Heart right ventricle (tissue), 16 donors: ENCODE results near the gene USP14. TPM values are rescaled to one million over a fixed set of nuclear protein-coding genes. Genes with fewer than 3 reads are reported as not detected.

Experiments
- ATAC-seq, 8 donors: fragments of 200-7000 bp; cut with Tn5 transposase; one replicate each; pipeline ENCODE4 v1.9.1; 2020; ENCODE audit warnings: mild to moderate bottlenecking in 8 of 8, moderate library complexity in 8 of 8, moderate number of reproducible peaks in 1 of 8
- DNase-seq, 2 donors: peaks; one replicate each; pipeline ENCODE4 v3.0.0-alpha.2; 2020
- H3K27ac ChIP-seq, 10 donors: fragments of 200-600 bp; sonication (generic) in 2 of 10; one replicate each; pipeline versions ENCODE4 v1.5.0 to v1.8.0; 2020 to 2022; ENCODE audit warnings: mild to moderate bottlenecking in 3 of 10
- H3K27me3 ChIP-seq, 7 donors: fragments of 200-600 bp; one replicate each; pipeline ENCODE4 v1.8.0; 2021 to 2022; ENCODE audit warnings: mild to moderate bottlenecking in 2 of 7
- H3K36me3 ChIP-seq, 9 donors: fragments of 200-600 bp; sonication (generic) in 1 of 9; one replicate each; pipeline versions ENCODE4 v1.5.0 to v1.8.0; 2020 to 2022; ENCODE audit warnings: mild to moderate bottlenecking in 2 of 9
- H3K4me1 ChIP-seq, 9 donors: fragments of 200-600 bp; sonication (generic) in 1 of 9; one replicate each; pipeline versions ENCODE4 v1.5.0 to v1.8.0; 2020 to 2022; ENCODE audit warnings: mild to moderate bottlenecking in 4 of 9
- H3K4me3 ChIP-seq, 10 donors: fragments of 200-600 bp; sonication (generic) in 2 of 10; one replicate each; pipeline versions ENCODE4 v1.5.0 to v1.8.0; 2020 to 2022; ENCODE audit warnings: mild to moderate bottlenecking in 7 of 10, moderate library complexity in 2 of 10
- H3K9me3 ChIP-seq, 11 donors: fragments of 200-600 bp in 10 of 11; sonication (generic) in 2 of 11; one replicate each; pipeline versions ENCODE4 v1.5.0 to v1.8.0; 2013 to 2022; ENCODE audit warnings: mild to moderate bottlenecking in 2 of 11, control low read depth in 1 of 11, moderate library complexity in 1 of 11
- WGBS, 2 donors: extraction: QIAGEN DNeasy Blood & Tissue Kit; methylation state at CpG; one replicate each; pipeline ENCODE4 v1.1.7; 2013; ENCODE audit warnings: inconsistent platforms in 1 of 2; 5-methylcytosine and 5-hydroxymethylcytosine counted together
- intact Hi-C, 10 donors: fragments of 100-400 bp; cut with DNase I; formaldehyde crosslinking; loops; one replicate each; pipeline versions ENCODE4 v1.11.1 to v1.14.2; 2022
- polyA plus RNA-seq, 2 donors: library from polyadenylated mRNA; stranded (reverse); fragments of 200-250 nt; gene quantifications; one replicate each; pipeline ENCODE4 v1.2.3, GENCODE V29; 2013
- total RNA-seq, 10 donors: library from RNA; stranded (reverse); fragmentation: NEBNext Ultra II Directional in 3 of 10; extraction: Animal tissue kit (Norgen Biotek cat#: 25700) in 3 of 10; gene quantifications; one replicate each; pipeline versions ENCODE4 v1.2.1 to v1.2.4, GENCODE V29; 2021 to 2023
- TF ChIP-seq, protein P1 (sequence below), 9 donors: fragments of 200-600 bp; sonication (generic) in 2 of 9; IDR thresholded peaks; one replicate each; pipeline versions ENCODE4 v1.5.0 to v1.8.0; 2021 to 2022; ENCODE audit warnings: antibody characterized with exemption in 9 of 9, mild to moderate bottlenecking in 5 of 9, moderate library complexity in 1 of 9
- donor health status: Arrhythmogenic right ventricular cardiomyopathy.
- donor health status: ischemic (EF 13 %, LVEDD 7.1; RV severe dilation, severe dysfunction).
- donor health status: healthy with polysubstance abuse.
- donor health status: DM: no; HTN: yes; CAD: no.
- donor health status: DM: no; HTN: no; CAD: no.
- donor health status: ischemic (EF 25% LVEDD 6.9; RV normal size, moderate dysfunction).
- donor health status: ischemic (EF 25% LVEDD 5.7; RV mildly dilated, moderate dysfunction).
- donor health status: healthy.
- donor health status: DM: yes; HTN: yes; CAD: no.
- donor health status: Ischemic cardiomyopathy.
- donor health status: ischemic (EF 35%, LVEDD 5.7; RV mildly dilated, moderate dysfunction).
- donor health status: nonischemic (EF 11% LVEDD 7.7; RV severe dilation, severe dysfunction).
- donor health status: DM: yes; HTN: yes; CAD: no.
- donor health status: PGD.
- donor health status: ischemic (EF 29% LVEDD 5.4; RV normal size, mild dysfunction).
- donor health status: nonischemic (EF 23%, LVEDD 6.1; RV moderate dilation, normal function).

USP14 gene
- total and polyA plus RNA-seq, 12 donors = 15.3 to 53.3 (median 48.4) TPM

- no peaks in the 10 kb centered on the region for H3K27me3 ChIP-seq
- peaks cover 0 to 82% (median 22%) of the 10 kb centered on the region in 9 donors for H3K36me3 ChIP-seq
- WGBS, 2 donors = 95 to 96% methylated on average over 4 of the region's 4 CpGs
- ATAC-seq (no peak), DNase-seq (no peak)
- no peaks in the 10 kb centered on the region for H3K4me1 ChIP-seq
- no peak overlapping the region for H3K27ac ChIP-seq
- intact Hi-C loops = no loop called here
- TF ChIP-seq, protein P1, sequence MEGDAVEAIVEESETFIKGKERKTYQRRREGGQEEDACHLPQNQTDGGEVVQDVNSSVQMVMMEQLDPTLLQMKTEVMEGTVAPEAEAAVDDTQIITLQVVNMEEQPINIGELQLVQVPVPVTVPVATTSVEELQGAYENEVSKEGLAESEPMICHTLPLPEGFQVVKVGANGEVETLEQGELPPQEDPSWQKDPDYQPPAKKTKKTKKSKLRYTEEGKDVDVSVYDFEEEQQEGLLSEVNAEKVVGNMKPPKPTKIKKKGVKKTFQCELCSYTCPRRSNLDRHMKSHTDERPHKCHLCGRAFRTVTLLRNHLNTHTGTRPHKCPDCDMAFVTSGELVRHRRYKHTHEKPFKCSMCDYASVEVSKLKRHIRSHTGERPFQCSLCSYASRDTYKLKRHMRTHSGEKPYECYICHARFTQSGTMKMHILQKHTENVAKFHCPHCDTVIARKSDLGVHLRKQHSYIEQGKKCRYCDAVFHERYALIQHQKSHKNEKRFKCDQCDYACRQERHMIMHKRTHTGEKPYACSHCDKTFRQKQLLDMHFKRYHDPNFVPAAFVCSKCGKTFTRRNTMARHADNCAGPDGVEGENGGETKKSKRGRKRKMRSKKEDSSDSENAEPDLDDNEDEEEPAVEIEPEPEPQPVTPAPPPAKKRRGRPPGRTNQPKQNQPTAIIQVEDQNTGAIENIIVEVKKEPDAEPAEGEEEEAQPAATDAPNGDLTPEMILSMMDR (IDR thresholded peaks at IDR 0.05) = no peak
- no peaks in the 10 kb centered on the region for H3K9me3 ChIP-seq
- H3K4me3 ChIP-seq = no peak overlapping the region
Observed at GRCh38 chr18:225745-226144, 67.4 kb downstream of the USP14 start.

DNA sequence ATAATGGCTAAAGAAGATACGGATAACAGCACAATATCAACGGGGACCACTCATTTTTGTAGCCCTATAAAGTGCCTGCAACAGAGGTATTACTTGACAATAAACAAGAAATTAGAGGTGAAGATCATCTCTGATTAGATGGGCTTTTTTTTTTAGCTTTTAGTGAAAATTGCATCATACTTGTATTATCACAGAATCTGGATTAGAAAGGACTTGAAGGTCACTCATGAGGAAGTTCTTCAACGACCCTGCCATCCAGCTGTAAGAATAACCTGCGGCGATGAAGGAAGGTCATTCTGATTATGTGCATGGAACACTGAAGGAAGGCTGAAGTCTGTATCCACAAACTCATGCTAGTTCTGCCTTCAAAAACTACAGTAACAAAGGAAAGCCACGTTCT, 69.0 kb downstream of the USP14 start:
- Histone ChIP-seq H3K27me3 (no peaks in the 10 kb centered on the region), H3K9me3 (no peaks in the 10 kb centered on the region), H3K4me3 (no peak overlapping the region), H3K36me3 (peaks cover 0 to 79% (median 22%) of the 10 kb centered on the region in 9 donors), H3K4me1 (no peaks in the 10 kb centered on the region), H3K27ac (no peak overlapping the region)
- 91 to 92% methylated on average over 6 of the region's 6 CpGs for WGBS, 2 donors
- intact Hi-C loops = no loop called here
- TF ChIP-seq, protein P1 (IDR thresholded peaks at IDR 0.05) = no peak
- no peak for DNase-seq
- no peak for ATAC-seq

- H3K27me3 ChIP-seq = no peaks in the 10 kb centered on the region
- no peak overlapping the region for H3K4me3 ChIP-seq
- TF ChIP-seq, protein P1 (IDR thresholded peaks at IDR 0.05) = no peak
- no peaks in the 10 kb centered on the region for H3K4me1 ChIP-seq
- H3K27ac ChIP-seq = no peak overlapping the region
- peaks cover 0 to 74% (median 22%) of the 10 kb centered on the region in 9 donors for H3K36me3 ChIP-seq
- H3K9me3 ChIP-seq = no peaks in the 10 kb centered on the region
- intact Hi-C loops = no loop called here
- no peak for ATAC-seq
- DNase-seq = no peak
- WGBS, 2 donors = 88 to 93% methylated on average over 4 of the region's 4 CpGs
Observed at GRCh38 chr18:227902-228301, 69.5 kb downstream of the USP14 start.

DNA sequence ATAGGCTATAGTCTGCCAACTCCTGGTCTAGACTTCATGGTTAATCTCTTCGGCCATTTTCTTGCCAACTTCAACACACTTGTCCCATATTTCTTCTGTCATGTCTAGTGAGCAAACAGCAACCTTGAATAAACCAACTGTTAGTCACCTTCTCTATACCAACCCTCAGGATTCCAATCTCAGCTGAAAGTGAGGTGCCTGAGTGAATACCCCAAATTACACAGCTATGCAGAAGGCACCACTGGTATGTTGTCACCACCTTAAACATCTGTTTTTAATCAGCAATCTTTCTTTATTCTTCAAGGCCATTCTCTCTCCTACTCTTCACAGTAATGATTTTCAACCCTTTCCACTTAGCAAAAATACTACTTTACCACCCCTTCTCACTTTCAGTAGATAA, 70.2 kb downstream of the USP14 start:
- Histone ChIP-seq H3K27ac (no peak overlapping the region), H3K4me1 (no peaks in the 10 kb centered on the region), H3K36me3 (peaks cover 0 to 67% (median 20%) of the 10 kb centered on the region in 9 donors), H3K9me3 (no peaks in the 10 kb centered on the region), H3K4me3 (no peak overlapping the region), H3K27me3 (no peaks in the 10 kb centered on the region)
- intact Hi-C loops = no loop called here
- TF ChIP-seq, protein P1 (IDR thresholded peaks at IDR 0.05) = no peak
- DNase-seq = no peak
- ATAC-seq = no peak
- 94 to 100% methylated on average over 1 of the region's 1 CpG for WGBS, 2 donors
